HepG2 (cell line): ENCODE data around the gene OAF. TPM values are rescaled to one million over a fixed set of nuclear protein-coding genes. Genes with fewer than 3 reads are reported as not detected.

Source experiments
- AHR ChIP-seq: IDR thresholded peaks from 2 replicates; pipeline ENCODE4 v1.6.1; 2018; ENCODE audit warnings: missing genetic modification reagents, missing compliant biosample characterization
- CREB3 ChIP-seq: sonication (generic); formaldehyde crosslinking; IDR thresholded peaks from 2 replicates; pipeline ENCODE4 v1.5.0; 2020; ENCODE audit warnings: missing genetic modification reagents
- EP300 ChIP-seq, 3 experiments: sonication (generic) in 1 of 3; formaldehyde crosslinking in 1 of 3; IDR thresholded peaks; 2 replicates each; pipeline versions ENCODE4 v1.5.1 to v1.6.1; 2011 to 2020; ENCODE audit warnings: low read depth in 2 of 3, low read length in 2 of 3, borderline replicate concordance in 1 of 3, improper control_type of control experiment in 1 of 3, mild to moderate bottlenecking in 1 of 3, missing genetic modification reagents in 1 of 3, moderate library complexity in 1 of 3
- ETV5 ChIP-seq: IDR thresholded peaks from 2 replicates; pipeline ENCODE4 v1.6.1; 2018; ENCODE audit warnings: missing biosample characterization, missing genetic modification reagents, inconsistent platforms, borderline replicate concordance
- GABPA ChIP-seq, 2 experiments: IDR thresholded peaks; 2 replicates each; pipeline ENCODE4 v1.6.1; 2011 to 2016; ENCODE audit warnings: low read depth in 2 of 2, low read length in 1 of 2, missing biosample characterization in 1 of 2, missing genetic modification characterization in 1 of 2
- IRX3 ChIP-seq: sonication (generic); formaldehyde crosslinking; IDR thresholded peaks from 2 replicates; pipeline ENCODE4 v1.8.1; 2023; ENCODE audit warnings: mild to moderate bottlenecking, low read depth, missing genetic modification reagents, borderline replicate concordance
- KDM5B ChIP-seq: sonication (generic); formaldehyde crosslinking; IDR thresholded peaks from 2 replicates; pipeline ENCODE4 v1.4.0; 2020; ENCODE audit warnings: missing genetic modification reagents, mild to moderate bottlenecking, borderline replicate concordance
- KLF16 ChIP-seq, 2 experiments: sonication (generic) in 1 of 2; formaldehyde crosslinking in 1 of 2; IDR thresholded peaks; 2 replicates each; pipeline versions ENCODE4 v1.6.1 to v1.8.0; 2016 to 2023; ENCODE audit warnings: missing genetic modification reagents in 2 of 2, missing compliant biosample characterization in 1 of 2
- MAX ChIP-seq: IDR thresholded peaks from 2 replicates; pipeline ENCODE4 v1.6.1; 2012; ENCODE audit warnings: inconsistent platforms
- MEIS2 ChIP-seq: sonication (generic); formaldehyde crosslinking; IDR thresholded peaks from 2 replicates; pipeline ENCODE4 v1.9.0; 2021; ENCODE audit warnings: mild to moderate bottlenecking, missing genetic modification reagents
- NCOA2 ChIP-seq: sonication (generic); formaldehyde crosslinking; IDR thresholded peaks from 2 replicates; pipeline ENCODE4 v1.8.0; 2022; ENCODE audit warnings: inconsistent platforms
- NR2F1 ChIP-seq, 2 experiments: fragments of 450-650 bp in 1 of 2; formaldehyde crosslinking in 1 of 2; IDR thresholded peaks; 2 replicates each; pipeline versions ENCODE4 v1.5.0 to v1.6.1; 2016 to 2020; ENCODE audit warnings: mild to moderate bottlenecking in 1 of 2, missing compliant biosample characterization in 1 of 2, missing genetic modification reagents in 1 of 2, moderate library complexity in 1 of 2
- RAD21 ChIP-seq: fragments of 450-650 bp; formaldehyde crosslinking; IDR thresholded peaks from 2 replicates; pipeline ENCODE4 v1.5.0; 2020; ENCODE audit warnings: mild to moderate bottlenecking
- RCOR2 ChIP-seq: IDR thresholded peaks from 2 replicates; pipeline ENCODE4 v1.6.1; 2016; ENCODE audit warnings: missing biosample characterization, missing genetic modification reagents
- RXRB ChIP-seq: IDR thresholded peaks from 2 replicates; pipeline ENCODE4 v1.6.1; 2016; ENCODE audit warnings: borderline replicate concordance, missing genetic modification reagents, missing compliant biosample characterization
- SMC3 ChIP-seq: IDR thresholded peaks from 2 replicates; pipeline ENCODE4 v1.6.1; 2011; ENCODE audit warnings: low read length, improper control_type of control experiment
- STAG1 ChIP-seq: sonication (generic); formaldehyde crosslinking; IDR thresholded peaks from 2 replicates; pipeline ENCODE4 v1.4.0; 2020; ENCODE audit warnings: missing genetic modification reagents
- THAP11 ChIP-seq: IDR thresholded peaks from 2 replicates; pipeline ENCODE4 v1.6.1; 2016; ENCODE audit warnings: missing biosample characterization, missing genetic modification reagents
- ZBTB42 ChIP-seq: sonication (generic); formaldehyde crosslinking; IDR thresholded peaks from 2 replicates; pipeline ENCODE4 v1.5.0; 2020; ENCODE audit warnings: mild to moderate bottlenecking, missing genetic modification reagents
- ZNF282 ChIP-seq: fragments of 450-650 bp; IDR thresholded peaks from 2 replicates; pipeline ENCODE4 v1.6.1; 2018; ENCODE audit not compliant: partially characterized antibody
- ZNF614 ChIP-seq: IDR thresholded peaks from 2 replicates; pipeline ENCODE4 v1.6.1; 2018; ENCODE audit warnings: missing biosample characterization, missing genetic modification reagents, inconsistent platforms, borderline replicate concordance
- ZNF644 ChIP-seq: IDR thresholded peaks from 2 replicates; pipeline ENCODE4 v1.6.1; 2016; ENCODE audit warnings: low read depth
- ZNF766 ChIP-seq: sonication (generic); formaldehyde crosslinking; IDR thresholded peaks from 2 replicates; pipeline ENCODE4 v1.5.0; 2020; ENCODE audit warnings: missing genetic modification reagents, borderline replicate concordance
- ZNF773 ChIP-seq: sonication (generic); formaldehyde crosslinking; IDR thresholded peaks from 2 replicates; pipeline ENCODE4 v1.4.0; 2020; ENCODE audit warnings: missing genetic modification reagents, borderline replicate concordance
- ZSCAN9 ChIP-seq: IDR thresholded peaks from 2 replicates; pipeline ENCODE4 v1.6.1; 2016; ENCODE audit warnings: borderline replicate concordance
- polyA plus RNA-seq, 8 experiments: library from polyadenylated mRNA; depleted of rRNA in 3 of 8; stranded (reverse) in 7 of 8; unstranded in 1 of 8; fragments of >200 nt; fragmentation: Illumina TruSeq in 4 of 8; extraction: Trizol in 4 of 8; gene quantifications; 2 replicates each; pipeline versions ENCODE4 v1.2.1 to v1.2.3, GENCODE V29; 2011 to 2016; ENCODE audit warnings: low read depth in 4 of 8, missing spikeins in 1 of 8, mixed read lengths in 1 of 8; ENCODE audit not compliant: insufficient read depth in 1 of 8
- total RNA-seq, 5 experiments: library from RNA; depleted of rRNA; stranded (reverse); fragments of >200 nt; fragmentation: Illumina TruSeq; extraction: Trizol; gene quantifications; 2 replicates each; pipeline ENCODE4 v1.2.3, GENCODE V29; 2016; ENCODE audit warnings: low read depth in 1 of 5
- TF ChIP-seq, protein P1 (sequence below): sonication (generic); formaldehyde crosslinking; IDR thresholded peaks from 2 replicates; pipeline ENCODE4 v1.4.0; 2020; ENCODE audit warnings: missing genetic modification reagents
- TF ChIP-seq, protein P2 (sequence below): sonication (generic); formaldehyde crosslinking; IDR thresholded peaks from 2 replicates; pipeline ENCODE4 v1.5.0; 2020; ENCODE audit warnings: mild to moderate bottlenecking, missing genetic modification reagents

The OAF gene
- total and polyA plus RNA-seq, 2 of the 13 experiments (the other 11 are each of a cell fraction or from before 2014, with no cell fraction given) = 63.7 to 94.6 TPM

DNA sequence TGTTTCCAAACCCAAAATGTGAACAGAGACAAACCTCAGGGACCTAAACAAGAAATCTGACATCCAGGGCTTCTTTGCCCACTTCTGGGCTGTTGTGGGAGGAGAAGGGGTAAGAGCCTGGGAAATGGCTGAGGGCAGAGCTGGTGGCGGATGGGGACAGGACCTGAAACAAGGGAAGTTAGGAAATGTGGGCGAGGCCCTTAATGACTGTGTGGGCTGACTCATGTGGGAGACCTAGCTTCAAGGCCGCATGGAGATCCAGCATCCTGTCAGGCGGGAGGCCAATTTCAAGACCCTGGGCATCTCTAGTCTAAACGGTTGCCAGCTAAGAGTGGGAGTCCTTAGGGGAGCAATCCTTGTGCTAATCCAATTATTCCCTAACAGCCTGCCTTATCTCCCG lies 2.1 kb upstream of the OAF start (continued):
- TF ChIP-seq, protein P1, sequence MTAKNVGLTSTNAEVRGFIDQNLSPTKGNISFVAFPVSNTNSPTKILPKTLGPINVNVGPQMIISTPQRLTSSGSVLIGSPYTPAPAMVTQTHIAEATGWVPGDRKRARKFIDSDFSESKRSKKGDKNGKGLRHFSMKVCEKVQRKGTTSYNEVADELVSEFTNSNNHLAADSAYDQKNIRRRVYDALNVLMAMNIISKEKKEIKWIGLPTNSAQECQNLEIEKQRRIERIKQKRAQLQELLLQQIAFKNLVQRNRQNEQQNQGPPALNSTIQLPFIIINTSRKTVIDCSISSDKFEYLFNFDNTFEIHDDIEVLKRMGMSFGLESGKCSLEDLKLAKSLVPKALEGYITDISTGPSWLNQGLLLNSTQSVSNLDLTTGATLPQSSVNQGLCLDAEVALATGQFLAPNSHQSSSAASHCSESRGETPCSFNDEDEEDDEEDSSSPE (CRISPR knock-in tag) = 0 out of 2 replicates have a peak, but pooled peaks have one; percentile 11
- TF ChIP-seq ZBTB42 (no peak), MAX (peak; percentile 54; the same call in 1 of the 2 replicates), IRX3 (CRISPR knock-in tag) (no peak), KLF16 (CRISPR knock-in tag; IDR thresholded peaks at IDR 0.05) (0 out of 4 replicates have a peak, but pooled peaks of 1 of the 2 experiments have one; percentile 46), ZNF282 (no peak), STAG1 (CRISPR knock-in tag) (no peak), NR2F1 (CRISPR knock-in tag; IDR thresholded peaks at IDR 0.05) (no peak), RXRB (CRISPR knock-in tag) (0 out of 2 replicates have a peak, but pooled peaks have one; percentile 24), NCOA2 (CRISPR knock-in tag) (peak; percentile 48; the same call in 1 of the 2 replicates), GABPA (IDR thresholded peaks at IDR 0.05; ENCODE audit: low read depth, low read length) (no peak), GABPA (CRISPR knock-in tag; IDR thresholded peaks at IDR 0.05; ENCODE audit: low read depth) (0 out of 2 replicates have a peak, but pooled peaks have one; percentile 20), ZNF766 (CRISPR knock-in tag) (no peak), ETV5 (CRISPR knock-in tag) (peak; percentile 64), KDM5B (no peak), EP300 (IDR thresholded peaks at IDR 0.05; ENCODE audit: low read depth in 2 of 2, low read length in 2 of 2) (peak in 1 of 2 experiments; percentile 51; a peak in 1 of 4 replicates), EP300 (CRISPR knock-in tag; IDR thresholded peaks at IDR 0.05; ENCODE audit: borderline replicate concordance) (peak; percentile 56; the same call in 1 of the 2 replicates), ZSCAN9 (CRISPR knock-in tag) (no peak), RCOR2 (CRISPR knock-in tag) (0 out of 2 replicates have a peak, but pooled peaks have one; percentile 18), ZNF773 (CRISPR knock-in tag) (no peak), ZNF644 (CRISPR knock-in tag) (peak; percentile 50; the same call in 1 of the 2 replicates), CREB3 (CRISPR knock-in tag) (no peak), THAP11 (CRISPR knock-in tag) (0 out of 2 replicates have a peak, but pooled peaks have one; percentile 14), MEIS2 (CRISPR knock-in tag) (no peak), AHR (CRISPR knock-in tag) (no peak; the same call in 1 of the 2 replicates), ZNF614 (CRISPR knock-in tag) (peak; percentile 44; the same call in 1 of the 2 replicates), RAD21 (CRISPR knock-in tag) (no peak), SMC3 (0 out of 2 replicates have a peak, but pooled peaks have one; percentile 1)
- TF ChIP-seq, protein P2, sequence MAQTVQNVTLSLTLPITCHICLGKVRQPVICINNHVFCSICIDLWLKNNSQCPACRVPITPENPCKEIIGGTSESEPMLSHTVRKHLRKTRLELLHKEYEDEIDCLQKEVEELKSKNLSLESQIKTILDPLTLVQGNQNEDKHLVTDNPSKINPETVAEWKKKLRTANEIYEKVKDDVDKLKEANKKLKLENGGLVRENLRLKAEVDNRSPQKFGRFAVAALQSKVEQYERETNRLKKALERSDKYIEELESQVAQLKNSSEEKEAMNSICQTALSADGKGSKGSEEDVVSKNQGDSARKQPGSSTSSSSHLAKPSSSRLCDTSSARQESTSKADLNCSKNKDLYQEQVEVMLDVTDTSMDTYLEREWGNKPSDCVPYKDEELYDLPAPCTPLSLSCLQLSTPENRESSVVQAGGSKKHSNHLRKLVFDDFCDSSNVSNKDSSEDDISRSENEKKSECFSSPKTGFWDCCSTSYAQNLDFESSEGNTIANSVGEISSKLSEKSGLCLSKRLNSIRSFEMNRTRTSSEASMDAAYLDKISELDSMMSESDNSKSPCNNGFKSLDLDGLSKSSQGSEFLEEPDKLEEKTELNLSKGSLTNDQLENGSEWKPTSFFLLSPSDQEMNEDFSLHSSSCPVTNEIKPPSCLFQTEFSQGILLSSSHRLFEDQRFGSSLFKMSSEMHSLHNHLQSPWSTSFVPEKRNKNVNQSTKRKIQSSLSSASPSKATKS (CRISPR knock-in tag) = no peak
